Limb (tissue), 2 donors: Measurements from ENCODE around the gene ACTL10.

ENCODE experiments used
- DNase-seq, 2 donors: peaks; one replicate each; pipeline ENCODE4 v3.0.0-alpha.2; 2016; ENCODE audit errors: extremely low spot score in 2 of 2

ACTL10 gene

GRCh38 chr20:33648396-33649004 is 18.2 kb upstream of the ACTL10 start:
- DNase-seq, result no peak

GRCh38 chr20:33649201-33649681 is 17.5 kb upstream of the ACTL10 start:
- DNase-seq, result peak; percentile 43 to 47

- no peak for DNase-seq
These were observed 16.5 kb upstream of the ACTL10 start for GRCh38 chr20:33650111-33650752.

- peak in 1 of 2 donors; percentile 37 for DNase-seq
These were observed 15.8 kb upstream of the ACTL10 start for GRCh38 chr20:33650753-33651561.

GRCh38 chr20:33651562-33652048 is 15.1 kb upstream of the ACTL10 start:
- no peak for DNase-seq

- peak; percentile 58 to 82 for DNase-seq
These were observed 13.4 kb upstream of the ACTL10 start for GRCh38 chr20:33653218-33653899.

GRCh38 chr20:33653900-33654596 is 12.7 kb upstream of the ACTL10 start:
- peak in 1 of 2 donors; percentile 45 for DNase-seq

- DNase-seq, result peak in 1 of 2 donors; percentile 34
These were observed 12.0 kb upstream of the ACTL10 start for GRCh38 chr20:33654680-33655161.

- DNase-seq, result no peak
These were observed 11.6 kb upstream of the ACTL10 start for GRCh38 chr20:33655164-33655563.

- peak in 1 of 2 donors; percentile 35 for DNase-seq
These were observed 10.5 kb upstream of the ACTL10 start for GRCh38 chr20:33656010-33656782.

- DNase-seq, result no peak
These were observed 9.7 kb upstream of the ACTL10 start for GRCh38 chr20:33656783-33657703.

- DNase-seq, result peak in 1 of 2 donors; percentile 31
These were observed 9.0 kb upstream of the ACTL10 start for GRCh38 chr20:33657704-33658095.

GRCh38 chr20:33658510-33658909 is 8.2 kb upstream of the ACTL10 start:
- peak in 1 of 2 donors; percentile 28 for DNase-seq

- no peak for DNase-seq
These were observed 7.8 kb upstream of the ACTL10 start for GRCh38 chr20:33658929-33659328.

GRCh38 chr20:33659341-33660034 is 7.3 kb upstream of the ACTL10 start:
- no peak for DNase-seq

- no peak for DNase-seq
These were observed 6.6 kb upstream of the ACTL10 start for GRCh38 chr20:33660035-33660684.

- no peak for DNase-seq
These were observed 6.1 kb upstream of the ACTL10 start for GRCh38 chr20:33660685-33661058.

- peak in 1 of 2 donors; percentile 37 for DNase-seq
These were observed 4.6 kb upstream of the ACTL10 start, which contains the start of gene C20orf144 for GRCh38 chr20:33662172-33662571. C20orf144 (plus strand) TSS chr20:33662327; CDS start chr20:33662346, 19 bp downstream.
